Fibroblast of the aortic adventitia (primary cell): ENCODE measurements around the gene ZNF189. TPM values are rescaled to one million over a fixed set of nuclear protein-coding genes. Genes with fewer than 3 reads are reported as not detected.

Experiments
- DNase-seq: peaks from one replicate; pipeline ENCODE4 v3.0.0-alpha.2; 2010; ENCODE audit warnings: low read depth
- H3K4me3 ChIP-seq: 2 replicates; pipeline ENCODE4 v1.5.1; 2011; ENCODE audit warnings: low read depth, mild to moderate bottlenecking, control low read depth, low read length, moderate library complexity
- total RNA-seq: library from RNA; depleted of rRNA; stranded (reverse); fragments of >200 nt; gene quantifications from 2 replicates; pipeline ENCODE4 v1.2.3, GENCODE V29; 2012; ENCODE audit warnings: low replicate concordance
- TF ChIP-seq, protein P1 (sequence below): IDR thresholded peaks from 2 replicates; pipeline ENCODE4 v1.5.1; 2011; ENCODE audit warnings: mild to moderate bottlenecking, low read length, control low read depth, inconsistent platforms; ENCODE audit not compliant: insufficient read depth

The ZNF189 gene
- total RNA-seq, 1 donor = 18.3 TPM

DNA sequence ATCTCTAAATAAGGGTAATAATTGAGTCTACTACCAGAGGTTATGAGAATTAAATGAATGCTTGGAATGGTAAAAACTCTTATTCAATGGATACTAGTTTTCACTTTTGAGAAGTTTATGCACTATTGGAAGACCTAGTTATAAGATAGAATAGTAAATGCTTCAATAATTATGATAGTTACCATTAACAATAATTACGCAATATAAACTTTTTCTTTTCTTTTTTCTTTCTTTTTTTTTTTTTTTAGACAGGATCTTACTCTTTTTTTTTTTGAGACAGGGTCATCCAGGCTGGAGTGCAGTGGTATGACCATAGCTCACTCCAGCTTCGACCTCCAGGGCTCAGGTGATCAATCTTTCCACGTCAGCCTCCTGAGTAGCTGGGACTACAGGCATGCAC, 30.3 kb downstream of the ZNF189 start:
- no peak overlapping the region for H3K4me3 ChIP-seq
- DNase-seq = no peak
- TF ChIP-seq, protein P1, sequence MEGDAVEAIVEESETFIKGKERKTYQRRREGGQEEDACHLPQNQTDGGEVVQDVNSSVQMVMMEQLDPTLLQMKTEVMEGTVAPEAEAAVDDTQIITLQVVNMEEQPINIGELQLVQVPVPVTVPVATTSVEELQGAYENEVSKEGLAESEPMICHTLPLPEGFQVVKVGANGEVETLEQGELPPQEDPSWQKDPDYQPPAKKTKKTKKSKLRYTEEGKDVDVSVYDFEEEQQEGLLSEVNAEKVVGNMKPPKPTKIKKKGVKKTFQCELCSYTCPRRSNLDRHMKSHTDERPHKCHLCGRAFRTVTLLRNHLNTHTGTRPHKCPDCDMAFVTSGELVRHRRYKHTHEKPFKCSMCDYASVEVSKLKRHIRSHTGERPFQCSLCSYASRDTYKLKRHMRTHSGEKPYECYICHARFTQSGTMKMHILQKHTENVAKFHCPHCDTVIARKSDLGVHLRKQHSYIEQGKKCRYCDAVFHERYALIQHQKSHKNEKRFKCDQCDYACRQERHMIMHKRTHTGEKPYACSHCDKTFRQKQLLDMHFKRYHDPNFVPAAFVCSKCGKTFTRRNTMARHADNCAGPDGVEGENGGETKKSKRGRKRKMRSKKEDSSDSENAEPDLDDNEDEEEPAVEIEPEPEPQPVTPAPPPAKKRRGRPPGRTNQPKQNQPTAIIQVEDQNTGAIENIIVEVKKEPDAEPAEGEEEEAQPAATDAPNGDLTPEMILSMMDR = no peak

DNA sequence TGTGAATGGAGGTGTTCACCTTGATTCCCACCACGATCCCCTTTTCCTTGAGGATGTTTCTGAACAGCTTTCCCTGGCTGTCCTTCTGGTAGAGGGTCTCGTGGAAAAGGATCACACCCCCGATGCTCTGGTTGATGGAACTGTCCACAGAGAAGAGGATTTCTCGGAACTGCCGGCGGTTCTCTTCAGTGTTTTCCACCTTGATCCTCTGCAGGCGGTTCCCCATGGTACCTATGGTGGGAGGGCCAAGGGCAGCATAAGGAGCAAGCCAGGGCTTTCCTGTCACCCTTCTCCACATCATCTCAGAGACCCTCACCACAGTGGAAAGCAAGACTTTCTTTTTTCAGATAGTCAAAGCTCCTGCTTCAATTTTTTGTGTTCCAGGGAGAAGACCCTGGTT, 31.1 kb downstream of the ZNF189 start:
- no peak for DNase-seq
- no peak overlapping the region for H3K4me3 ChIP-seq
- TF ChIP-seq, protein P1 = no peak

DNA sequence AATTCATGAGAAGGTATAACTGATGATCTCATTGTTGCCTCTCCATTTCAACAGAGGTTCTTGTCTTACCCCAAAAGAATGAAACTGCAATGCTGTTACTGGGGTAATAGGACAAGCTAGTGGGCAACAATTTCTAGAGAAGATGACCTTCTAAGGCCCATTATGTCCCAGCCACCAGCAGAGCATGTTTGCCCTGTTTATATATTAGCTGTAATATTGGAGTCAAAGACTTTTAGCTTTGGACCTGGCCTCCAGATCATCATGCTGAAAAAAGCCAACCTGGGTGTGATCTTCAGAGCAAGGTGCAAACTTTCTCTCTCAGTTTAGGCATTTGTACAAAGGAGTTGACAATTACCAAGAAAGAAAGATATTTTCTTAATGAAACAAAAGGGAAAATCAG, 33.5 kb downstream of the ZNF189 start:
- TF ChIP-seq, protein P1 = no peak
- DNase-seq = no peak
- no peak overlapping the region for H3K4me3 ChIP-seq

DNA sequence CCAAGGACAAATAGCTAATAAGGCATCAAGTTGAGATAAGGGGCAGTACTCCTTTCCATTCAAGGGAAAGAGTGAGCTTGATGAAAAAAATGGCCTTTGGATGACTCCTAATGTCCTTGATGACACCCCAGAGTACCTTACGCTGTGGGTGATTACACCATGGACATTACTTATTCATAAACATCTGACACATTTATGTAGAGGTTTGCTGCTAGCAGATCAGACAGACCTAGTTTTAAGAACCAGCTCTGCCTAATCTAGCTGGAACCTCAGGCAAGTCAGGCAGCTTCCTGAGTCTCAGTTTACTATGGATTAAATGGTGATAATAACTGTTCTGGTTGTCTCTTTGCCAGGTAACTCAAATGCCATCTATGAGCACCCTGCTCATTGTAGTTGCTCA, 34.1 kb downstream of the ZNF189 start:
- no peak overlapping the region for H3K4me3 ChIP-seq
- TF ChIP-seq, protein P1 = no peak

DNA sequence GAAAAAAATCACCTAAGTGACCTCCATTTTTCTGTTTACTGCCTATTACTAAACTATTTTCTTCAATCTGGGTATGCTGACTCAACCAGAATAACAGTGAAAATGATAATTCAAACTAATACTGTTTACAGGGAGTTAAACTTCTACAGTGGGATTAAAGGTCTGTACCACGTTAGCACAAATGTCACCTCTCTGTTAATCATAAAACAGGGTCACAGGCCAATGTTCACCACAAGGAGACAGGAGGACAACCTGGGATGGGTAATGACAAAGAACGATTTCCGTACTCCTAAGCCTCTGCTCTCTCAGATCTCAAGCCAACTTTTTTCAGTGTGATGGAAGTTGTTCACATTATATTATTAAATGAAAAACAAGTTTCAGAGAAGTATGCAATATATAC, 34.6 kb downstream of the ZNF189 start:
- DNase-seq = no peak
- H3K4me3 ChIP-seq = no peak overlapping the region
- TF ChIP-seq, protein P1 = no peak

More for the DNA sequence above, 34.1 kb downstream of the ZNF189 start:
- DNase-seq = no peak

DNA sequence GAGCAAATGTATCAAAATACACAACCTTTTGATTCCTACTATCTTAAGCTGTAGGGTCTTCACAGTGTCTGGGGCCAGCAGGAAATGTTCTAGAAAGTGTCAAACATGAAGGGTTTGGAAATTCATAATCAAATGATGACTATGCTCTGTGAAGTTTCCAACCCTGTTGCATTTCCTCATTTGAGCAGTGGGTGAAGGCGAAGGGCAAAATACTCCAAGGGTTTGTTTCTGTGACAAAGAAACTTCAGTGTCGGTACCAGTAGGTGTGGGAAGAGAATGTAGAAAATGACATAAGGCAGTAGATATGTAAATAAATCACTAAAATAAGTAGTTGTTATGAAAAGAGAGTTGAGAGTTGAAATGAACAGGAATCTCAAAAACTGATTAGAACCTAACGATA, 36.3 kb downstream of the ZNF189 start:
- DNase-seq = no peak
- TF ChIP-seq, protein P1 = no peak
- no peak overlapping the region for H3K4me3 ChIP-seq

DNA sequence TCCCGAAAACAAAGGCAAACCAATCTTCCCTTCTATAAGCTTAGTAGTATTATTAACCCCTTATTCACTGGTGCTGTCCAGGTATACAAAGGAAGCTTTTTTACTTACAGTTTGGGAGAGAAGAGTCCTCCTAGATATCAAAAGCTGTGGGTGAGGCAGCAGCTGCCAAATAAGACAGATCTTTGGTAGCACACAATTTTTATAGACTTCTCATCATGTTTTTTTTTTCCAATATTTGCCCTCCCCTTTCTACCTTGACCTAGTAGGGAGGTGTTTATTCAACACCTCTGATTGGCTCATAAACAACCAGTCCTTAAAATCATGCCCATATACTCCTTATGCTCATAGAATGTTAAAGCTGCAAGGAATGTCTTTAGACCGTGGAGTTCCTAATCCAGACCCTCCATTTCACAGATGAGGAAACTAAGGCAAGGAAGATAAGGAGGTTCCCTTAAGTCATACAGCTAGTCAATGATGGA, 37.0 kb downstream of the ZNF189 start, which contains the start of gene ALDOB:
Gene ALDOB, minus strand, starts transcription at position 174 of the 479 bp plus-strand sequence. CDS start 4,887 bp downstream, outside the sequence.
- no peak within 1 kb of the TSS for H3K4me3 ChIP-seq
- DNase-seq = no peak
- TF ChIP-seq, protein P1 = no peak
